ENCODE measurements around the gene OR8D4.
"Not testable (repeated sequence)": the region's sequence is repeated elsewhere in the genome, so short reads cannot be mapped to it uniquely, and the experiment has no call there.

OR8D4 gene

GRCh38 chr11:123901867-123902266 lies at the start of gene OR8D4:
Gene OR8D4, plus strand, starts transcription at chr11:123902167. Its CDS starts 4,265 bp downstream, at chr11:123906432.
- in situ Hi-C loops (cut with MboI; ENCODE audit: low sequenced_read_pairs): no loop called here

GRCh38 chr11:123852321-123852720 lies 49.6 kb upstream of the OR8D4 start:
- in situ Hi-C loops (cut with MboI; ENCODE audit: low sequenced_read_pairs): no loop called here

GRCh38 chr11:123853038-123853437 lies 48.9 kb upstream of the OR8D4 start:
- in situ Hi-C loops (cut with MboI; ENCODE audit: low sequenced_read_pairs): no loop called here

- in situ Hi-C loops (cut with MboI; ENCODE audit: low sequenced_read_pairs): no loop called here
Observed at GRCh38 chr11:123856444-123856843, 45.5 kb upstream of the OR8D4 start.

GRCh38 chr11:123859731-123860130 lies 42.2 kb upstream of the OR8D4 start:
- in situ Hi-C loops (cut with MboI; ENCODE audit: low sequenced_read_pairs): no loop called here

GRCh38 chr11:123865293-123865692 lies 36.7 kb upstream of the OR8D4 start:
- in situ Hi-C loops (cut with MboI; ENCODE audit: low sequenced_read_pairs): not testable (repeated sequence)

- in situ Hi-C loops (cut with MboI; ENCODE audit: low sequenced_read_pairs): not testable (repeated sequence)
Observed at GRCh38 chr11:123867795-123868194, 34.2 kb upstream of the OR8D4 start.

GRCh38 chr11:123880912-123881311 lies 21.1 kb upstream of the OR8D4 start:
- in situ Hi-C loops (cut with MboI; ENCODE audit: low sequenced_read_pairs): no loop called here

- in situ Hi-C loops (cut with MboI; ENCODE audit: low sequenced_read_pairs): no loop called here
Observed at GRCh38 chr11:123885570-123885969, 16.4 kb upstream of the OR8D4 start, which contains the start of gene TMEM225. Gene TMEM225, minus strand, starts transcription at chr11:123885670. Its CDS starts 245 bp downstream, at chr11:123885425.

GRCh38 chr11:123892031-123892430 lies 9.9 kb upstream of the OR8D4 start:
- in situ Hi-C loops (cut with MboI; ENCODE audit: low sequenced_read_pairs): no loop called here

- in situ Hi-C loops (cut with MboI; ENCODE audit: low sequenced_read_pairs): no loop called here
Observed at GRCh38 chr11:123899792-123900191, 2.2 kb upstream of the OR8D4 start.

GRCh38 chr11:123903932-123904331 lies 2.0 kb downstream of the OR8D4 start:
- in situ Hi-C loops (cut with MboI; ENCODE audit: low sequenced_read_pairs): no loop called here

- in situ Hi-C loops (cut with MboI; ENCODE audit: low sequenced_read_pairs): no loop called here
Observed at GRCh38 chr11:123904932-123905331, 3.0 kb downstream of the OR8D4 start.

- in situ Hi-C loops (cut with MboI; ENCODE audit: low sequenced_read_pairs): no loop called here
Observed at GRCh38 chr11:123905826-123906225, 3.9 kb downstream of the OR8D4 start.

- in situ Hi-C loops (cut with MboI; ENCODE audit: low sequenced_read_pairs): no loop called here
Observed at GRCh38 chr11:123920943-123921342, 19.0 kb downstream of the OR8D4 start.

GRCh38 chr11:123924027-123924426 lies 22.1 kb downstream of the OR8D4 start:
- in situ Hi-C loops (cut with MboI; ENCODE audit: low sequenced_read_pairs): no loop called here

- in situ Hi-C loops (cut with MboI; ENCODE audit: low sequenced_read_pairs): no loop called here
Observed at GRCh38 chr11:123939317-123939716, 37.4 kb downstream of the OR8D4 start, which contains the start of gene OR4D5. Gene OR4D5, plus strand, starts transcription at chr11:123939617. Its CDS starts 0 bp downstream, at chr11:123939617.

GRCh38 chr11:123942413-123942812 lies 40.4 kb downstream of the OR8D4 start:
- in situ Hi-C loops (cut with MboI; ENCODE audit: low sequenced_read_pairs): no loop called here

- in situ Hi-C loops (cut with MboI; ENCODE audit: low sequenced_read_pairs): no loop called here
Observed at GRCh38 chr11:123943738-123944137, 41.8 kb downstream of the OR8D4 start, which contains the start of gene OR6T1. Gene OR6T1, minus strand, starts transcription at chr11:123943838. Its CDS starts 0 bp downstream, at chr11:123943838.

- in situ Hi-C loops (cut with MboI; ENCODE audit: low sequenced_read_pairs): no loop called here
Observed at GRCh38 chr11:123945132-123945531, 43.2 kb downstream of the OR8D4 start.

GRCh38 chr11:123956752-123957151 lies 54.8 kb downstream of the OR8D4 start:
- in situ Hi-C loops (cut with MboI; ENCODE audit: low sequenced_read_pairs): no loop called here
